ENCODE measurements around the gene CACNA1B. TPM values are rescaled to one million over a fixed set of nuclear protein-coding genes. Genes with fewer than 3 reads are reported as not detected.
A peak's percentile ranks its signal among the peaks of the same experiment; 100 is the strongest.
"Not testable (repeated sequence)": the region's sequence is repeated elsewhere in the genome, so short reads cannot be mapped to it uniquely, and the experiment has no call there.

CACNA1B gene
- polyA plus RNA-seq, 1 donor from 2014 or later, result not detected

- H3K27me3 Mint-ChIP-seq, result peaks cover 3% of the 10 kb centered on the region
- no peaks in the 10 kb centered on the region for H3K9me3 Mint-ChIP-seq
- H3K4me1 Mint-ChIP-seq, result no peaks in the 10 kb centered on the region
- H3K4me3 Mint-ChIP-seq, result no peak overlapping the region
- no peak overlapping the region for H3K27ac Mint-ChIP-seq
- no peaks in the 10 kb centered on the region for H3K36me3 Mint-ChIP-seq
Measured at GRCh38 chr9:138120072-138120471, 242.5 kb downstream of the CACNA1B start.

- Mint-ChIP-seq H3K27me3 (peaks cover 3% of the 10 kb centered on the region), H3K4me1 (no peaks in the 10 kb centered on the region), H3K27ac (peak overlapping the region in 1 of 3 donors; percentile 10), H3K4me3 (no peak overlapping the region), H3K36me3 (no peaks in the 10 kb centered on the region), H3K9me3 (no peaks in the 10 kb centered on the region)
Measured at GRCh38 chr9:138120511-138121437, 243.2 kb downstream of the CACNA1B start.

GRCh38 chr9:138121438-138122050 lies 244.0 kb downstream of the CACNA1B start:
- H3K36me3 Mint-ChIP-seq, result no peaks in the 10 kb centered on the region
- H3K4me3 Mint-ChIP-seq, result no peak overlapping the region
- no peaks in the 10 kb centered on the region for H3K4me1 Mint-ChIP-seq
- H3K27me3 Mint-ChIP-seq, result peaks cover 3% of the 10 kb centered on the region
- no peaks in the 10 kb centered on the region for H3K9me3 Mint-ChIP-seq
- no peak overlapping the region for H3K27ac Mint-ChIP-seq

DNA sequence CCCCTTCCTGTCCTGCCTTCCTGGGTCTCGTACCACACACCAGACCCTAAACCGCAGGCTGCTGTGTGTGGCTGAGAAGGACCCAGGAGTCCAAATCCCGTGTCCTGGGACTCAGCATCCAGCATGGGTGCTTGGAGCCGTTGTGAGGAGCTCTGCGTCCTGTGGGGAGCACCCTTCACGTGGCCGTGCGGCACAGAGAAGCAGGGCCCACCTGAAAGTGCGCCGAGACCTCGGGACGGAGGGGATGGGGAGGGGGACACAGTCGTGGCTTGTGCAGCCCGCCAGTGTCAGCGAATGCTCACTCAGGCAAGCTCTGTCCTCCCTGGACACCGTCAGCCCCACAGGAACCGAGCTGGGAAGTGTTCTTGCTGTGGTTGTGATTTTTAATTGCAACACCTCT lies 244.6 kb downstream of the CACNA1B start:
- Mint-ChIP-seq H3K27me3 (peaks cover 3% of the 10 kb centered on the region), H3K9me3 (no peaks in the 10 kb centered on the region), H3K27ac (no peak overlapping the region), H3K4me3 (no peak overlapping the region), H3K36me3 (no peaks in the 10 kb centered on the region), H3K4me1 (no peaks in the 10 kb centered on the region)

- Mint-ChIP-seq H3K36me3 (no peaks in the 10 kb centered on the region), H3K27ac (peak overlapping the region in 2 of 3 donors; percentile 34 to 96), H3K4me1 (no peaks in the 10 kb centered on the region), H3K4me3 (no peak overlapping the region), H3K9me3 (no peaks in the 10 kb centered on the region), H3K27me3 (peaks cover 3% of the 10 kb centered on the region)
Measured at GRCh38 chr9:138122676-138123075, 245.1 kb downstream of the CACNA1B start.

DNA sequence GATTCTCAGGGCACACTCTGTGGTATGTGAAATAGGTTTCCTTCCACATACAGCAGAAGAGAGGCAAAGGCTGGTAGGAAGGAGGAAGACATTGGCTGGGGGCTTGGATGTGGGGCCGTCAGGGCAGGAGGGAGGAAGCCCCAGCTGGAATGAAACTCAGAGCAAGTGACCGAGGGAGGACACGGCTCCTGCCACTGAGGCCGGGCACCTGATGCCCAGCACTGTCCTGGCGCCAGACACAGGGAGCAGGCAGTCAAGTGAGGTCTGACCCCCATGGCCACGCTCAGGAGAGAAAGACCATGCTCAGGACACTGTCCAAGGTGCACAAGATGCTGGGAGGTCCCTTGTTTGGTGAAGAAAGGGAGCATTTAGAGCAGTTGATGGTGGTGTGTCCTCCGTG lies 245.5 kb downstream of the CACNA1B start:
- Mint-ChIP-seq H3K27me3 (peaks cover 3% of the 10 kb centered on the region), H3K4me1 (no peaks in the 10 kb centered on the region), H3K36me3 (no peaks in the 10 kb centered on the region), H3K27ac (peak overlapping the region in 2 of 3 donors; percentile 34 to 96), H3K9me3 (no peaks in the 10 kb centered on the region), H3K4me3 (no peak overlapping the region)

DNA sequence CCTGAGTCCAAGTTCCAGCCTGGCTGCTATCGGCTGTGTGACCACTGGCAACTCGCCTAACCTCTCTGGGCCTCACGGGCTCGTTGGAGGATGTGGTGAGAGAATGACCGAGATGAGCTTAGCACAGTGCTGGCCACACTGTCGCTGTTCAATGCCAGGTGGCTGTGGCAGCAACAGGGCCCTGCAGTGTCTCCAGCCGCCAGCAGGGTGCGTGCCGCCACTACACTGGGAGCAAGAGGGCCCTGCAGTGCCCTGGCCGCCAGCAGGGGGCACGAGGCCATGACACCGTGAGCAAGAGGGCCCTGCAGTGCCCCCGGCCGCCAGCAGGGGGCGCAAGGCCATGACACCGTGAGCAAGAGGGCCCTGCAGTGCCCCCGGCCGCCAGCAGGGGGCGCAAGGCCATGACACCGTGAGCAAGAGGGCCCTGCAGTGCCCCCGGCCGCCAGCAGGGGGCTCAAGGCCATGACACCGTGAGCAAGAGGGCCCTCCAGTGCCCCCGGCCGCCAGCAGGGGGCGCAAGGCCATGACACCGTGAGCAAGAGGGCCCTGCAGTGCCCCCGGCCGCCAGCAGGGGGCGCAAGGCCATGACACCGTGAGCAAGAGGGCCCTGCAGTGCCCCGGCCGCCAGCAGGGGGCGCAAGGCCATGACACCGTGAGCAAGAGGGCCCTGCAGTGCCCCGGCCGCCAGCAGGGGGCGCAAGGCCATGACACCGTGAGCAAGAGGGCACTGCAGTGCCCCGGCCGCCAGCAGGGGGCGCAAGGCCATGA lies 248.7 kb downstream of the CACNA1B start:
- not testable (repeated sequence) for H3K27ac Mint-ChIP-seq, H3K36me3 Mint-ChIP-seq, H3K9me3 Mint-ChIP-seq, H3K4me3 Mint-ChIP-seq, H3K27me3 Mint-ChIP-seq, H3K4me1 Mint-ChIP-seq

DNA sequence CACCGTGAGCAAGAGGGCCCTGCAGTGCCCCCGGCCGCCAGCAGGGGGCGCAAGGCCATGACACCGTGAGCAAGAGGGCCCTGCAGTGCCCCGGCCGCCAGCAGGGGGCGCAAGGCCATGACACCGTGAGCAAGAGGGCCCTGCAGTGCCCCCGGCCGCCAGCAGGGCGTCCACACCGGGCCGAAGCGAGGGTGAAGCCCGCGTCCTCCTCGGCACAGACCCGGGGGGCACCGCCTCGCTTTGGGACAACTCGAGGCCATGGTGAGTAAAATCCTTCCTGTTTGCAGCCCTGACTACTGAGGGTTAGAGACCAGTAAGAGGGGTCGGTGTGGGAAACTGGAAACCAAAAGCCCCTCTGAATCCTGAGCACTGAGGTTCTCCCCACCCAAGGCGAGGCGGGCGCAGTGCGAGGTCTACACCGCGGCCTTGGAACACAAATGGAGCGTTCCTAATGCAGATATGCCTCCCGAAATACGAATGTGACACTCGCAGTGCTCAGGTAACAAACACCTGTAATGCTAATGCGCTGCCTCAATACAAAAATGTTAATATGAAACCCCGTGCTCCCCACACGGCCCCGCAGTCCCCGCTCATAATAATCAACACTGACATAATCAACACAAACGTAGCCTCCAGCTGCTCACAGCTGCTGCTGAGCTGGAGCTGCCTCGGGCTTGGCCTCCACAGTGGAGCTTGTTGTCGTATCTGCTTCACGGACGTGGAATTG lies 249.4 kb downstream of the CACNA1B start:
- H3K36me3 Mint-ChIP-seq, H3K27me3 Mint-ChIP-seq, H3K4me3 Mint-ChIP-seq, H3K4me1 Mint-ChIP-seq, H3K9me3 Mint-ChIP-seq: not testable (repeated sequence)
- H3K27ac Mint-ChIP-seq, result peak overlapping the region in 2 of 3 donors; percentile 83 to 91

DNA sequence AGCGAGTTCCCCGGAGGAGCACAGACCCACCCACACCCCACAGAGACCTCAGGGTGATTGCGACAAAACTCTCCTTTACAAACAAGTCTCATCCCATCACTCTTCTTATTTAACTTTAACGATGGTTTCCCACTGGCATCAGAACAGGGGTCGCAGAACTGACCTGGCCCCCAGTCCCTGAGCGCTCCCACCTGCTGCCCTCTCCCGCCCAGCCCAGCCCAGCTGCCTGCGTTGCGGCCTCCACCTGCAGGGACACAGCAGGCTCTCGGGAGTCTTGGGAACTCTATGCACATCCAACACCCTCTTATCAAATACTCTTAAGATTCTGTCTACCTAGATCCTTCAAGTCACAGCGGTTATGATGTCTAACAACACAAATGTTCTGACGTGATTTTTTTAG lies 250.4 kb downstream of the CACNA1B start:
- H3K27me3 Mint-ChIP-seq, H3K4me1 Mint-ChIP-seq, H3K9me3 Mint-ChIP-seq, H3K36me3 Mint-ChIP-seq, H3K4me3 Mint-ChIP-seq: not testable (repeated sequence)
- H3K27ac Mint-ChIP-seq, result peak overlapping the region in 1 of 3 donors; percentile 83

GRCh38 chr9:138129318-138129717 lies 251.7 kb downstream of the CACNA1B start:
- H3K27me3 Mint-ChIP-seq, H3K36me3 Mint-ChIP-seq, H3K4me1 Mint-ChIP-seq, H3K9me3 Mint-ChIP-seq: not testable (repeated sequence)
- H3K4me3 Mint-ChIP-seq, result peak overlapping the region in 1 of 4 donors; percentile 10
- H3K27ac Mint-ChIP-seq, result peak overlapping the region in 1 of 3 donors; percentile 47

- H3K27me3 Mint-ChIP-seq, H3K4me1 Mint-ChIP-seq, H3K9me3 Mint-ChIP-seq, H3K27ac Mint-ChIP-seq, H3K36me3 Mint-ChIP-seq, H3K4me3 Mint-ChIP-seq: not testable (repeated sequence)
Measured at GRCh38 chr9:138132946-138133705, 255.5 kb downstream of the CACNA1B start.

- not testable (repeated sequence) for H3K27ac Mint-ChIP-seq, H3K27me3 Mint-ChIP-seq, H3K4me1 Mint-ChIP-seq
Measured at GRCh38 chr9:138134581-138134980, 257.0 kb downstream of the CACNA1B start.

GRCh38 chr9:138139096-138139495 lies 261.5 kb downstream of the CACNA1B start:
- H3K9me3 Mint-ChIP-seq, H3K27me3 Mint-ChIP-seq, H3K4me1 Mint-ChIP-seq, H3K4me3 Mint-ChIP-seq, H3K27ac Mint-ChIP-seq, H3K36me3 Mint-ChIP-seq: not testable (repeated sequence)

More at GRCh38 chr9:138134581-138134980, 257.0 kb downstream of the CACNA1B start:
- not testable (repeated sequence) for H3K4me3 Mint-ChIP-seq, H3K9me3 Mint-ChIP-seq, H3K36me3 Mint-ChIP-seq

- H3K36me3 Mint-ChIP-seq, H3K4me3 Mint-ChIP-seq: not testable (repeated sequence)
Measured at GRCh38 chr9:138140980-138141379, 263.4 kb downstream of the CACNA1B start.

More at GRCh38 chr9:138140980-138141379, 263.4 kb downstream of the CACNA1B start:
- H3K27ac Mint-ChIP-seq, result peak overlapping the region in 1 of 3 donors; percentile 67
- not testable (repeated sequence) for H3K27me3 Mint-ChIP-seq, H3K9me3 Mint-ChIP-seq, H3K4me1 Mint-ChIP-seq
